ENCODE data around the gene ADGRF5. TPM values are rescaled to one million over a fixed set of nuclear protein-coding genes. Genes with fewer than 3 reads are reported as not detected.

The ADGRF5 gene
- total RNA-seq, 3 donors from 2014 or later (not counting 1 experiment from before 2014, with no cell fraction given), result not detected

- H3K4me1 ChIP-seq (ENCODE audit: control insufficient read depth, insufficient read depth, low read length), result no peaks in the 10 kb centered on the region
- no peaks in the 10 kb centered on the region for H3K36me3 Mint-ChIP-seq
- ATAC-seq (no peak), DNase-seq (no peak)
- intact Hi-C loops (cut with micrococcal nuclease), result no loop called here
- H3K27me3 Mint-ChIP-seq (ENCODE audit: low read depth in 2 of 2), result no peaks in the 10 kb centered on the region
- no peak overlapping the region for H3K4me3 Mint-ChIP-seq
- no peaks in the 10 kb centered on the region for H3K9me3 ChIP-seq (ENCODE audit: control insufficient read depth, insufficient read depth, low read length)
- H3K4me1 Mint-ChIP-seq, result no peaks in the 10 kb centered on the region
- no peak for TF ChIP-seq CTCF (IDR thresholded peaks at IDR 0.05)
- no peak overlapping the region for H3K4me3 ChIP-seq (ENCODE audit: low read length)
- no peaks in the 10 kb centered on the region for H3K36me3 ChIP-seq (ENCODE audit: control insufficient read depth, insufficient read depth, low read length)
- no peaks in the 10 kb centered on the region for H3K9me3 Mint-ChIP-seq
- no peak overlapping the region for H3K27ac Mint-ChIP-seq
- 74% methylated on average over 10 of the region's 12 CpGs for WGBS (ENCODE audit: insufficient coverage)
- H3K27ac ChIP-seq (ENCODE audit: low read length), result no peak overlapping the region
- no peaks in the 10 kb centered on the region for H3K27me3 ChIP-seq (ENCODE audit: control insufficient read depth, insufficient read depth, low read length)
Observed at GRCh38 chr6:46964716-46965519, 43.2 kb upstream of the ADGRF5 start.

- Histone ChIP-seq H3K9me3 (ENCODE audit: control insufficient read depth, insufficient read depth, low read length) (no peaks in the 10 kb centered on the region), H3K27ac (ENCODE audit: low read length) (no peak overlapping the region), H3K4me1 (ENCODE audit: control insufficient read depth, insufficient read depth, low read length) (no peaks in the 10 kb centered on the region), H3K4me3 (ENCODE audit: low read length) (no peak overlapping the region), H3K27me3 (ENCODE audit: control insufficient read depth, insufficient read depth, low read length) (no peaks in the 10 kb centered on the region), H3K36me3 (ENCODE audit: control insufficient read depth, insufficient read depth, low read length) (no peaks in the 10 kb centered on the region)
- no peaks in the 10 kb centered on the region for H3K4me1 Mint-ChIP-seq
- H3K9me3 Mint-ChIP-seq, result no peaks in the 10 kb centered on the region
- ATAC-seq, result no peak
- no peak overlapping the region for H3K4me3 Mint-ChIP-seq
- peaks cover 0 to 4% of the 10 kb centered on the region in 2 donors for H3K27me3 Mint-ChIP-seq (ENCODE audit: low read depth in 2 of 2)
- no peaks in the 10 kb centered on the region for H3K36me3 Mint-ChIP-seq
- no peak overlapping the region for H3K27ac Mint-ChIP-seq
- TF ChIP-seq CTCF (IDR thresholded peaks at IDR 0.05), result no peak
- intact Hi-C loops (cut with micrococcal nuclease), result no loop called here
- WGBS (ENCODE audit: insufficient coverage), result 42% methylated on average over 2 of the region's 5 CpGs
- no peak for DNase-seq
Observed at GRCh38 chr6:46963626-46964025, 41.9 kb upstream of the ADGRF5 start.

GRCh38 chr6:46963039-46963438, 41.3 kb upstream of the ADGRF5 start:
- H3K4me3 Mint-ChIP-seq, result no peak overlapping the region
- H3K4me1 Mint-ChIP-seq, result no peaks in the 10 kb centered on the region
- no peaks in the 10 kb centered on the region for H3K36me3 Mint-ChIP-seq
- ATAC-seq (no peak), DNase-seq (no peak)
- H3K9me3 Mint-ChIP-seq, result no peaks in the 10 kb centered on the region
- no peaks in the 10 kb centered on the region for H3K9me3 ChIP-seq (ENCODE audit: control insufficient read depth, insufficient read depth, low read length)
- no peaks in the 10 kb centered on the region for H3K36me3 ChIP-seq (ENCODE audit: control insufficient read depth, insufficient read depth, low read length)
- peaks cover 0 to 4% of the 10 kb centered on the region in 2 donors for H3K27me3 Mint-ChIP-seq (ENCODE audit: low read depth in 2 of 2)
- no peaks in the 10 kb centered on the region for H3K27me3 ChIP-seq (ENCODE audit: control insufficient read depth, insufficient read depth, low read length)
- TF ChIP-seq CTCF (IDR thresholded peaks at IDR 0.05), result no peak
- H3K4me1 ChIP-seq (ENCODE audit: control insufficient read depth, insufficient read depth, low read length), result no peaks in the 10 kb centered on the region
- H3K4me3 ChIP-seq (ENCODE audit: low read length), result no peak overlapping the region
- no peak overlapping the region for H3K27ac Mint-ChIP-seq
- H3K27ac ChIP-seq (ENCODE audit: low read length), result no peak overlapping the region
- intact Hi-C loops (cut with micrococcal nuclease), result no loop called here

- no peak overlapping the region for H3K27ac Mint-ChIP-seq
- H3K4me3 Mint-ChIP-seq, result no peak overlapping the region
- no peaks in the 10 kb centered on the region for H3K4me1 Mint-ChIP-seq
- intact Hi-C loops (cut with micrococcal nuclease), result no loop called here
- ATAC-seq (no peak), DNase-seq (no peak)
- no peaks in the 10 kb centered on the region for H3K9me3 Mint-ChIP-seq
- Histone ChIP-seq H3K4me1 (ENCODE audit: control insufficient read depth, insufficient read depth, low read length) (no peaks in the 10 kb centered on the region), H3K9me3 (ENCODE audit: control insufficient read depth, insufficient read depth, low read length) (no peaks in the 10 kb centered on the region), H3K27me3 (ENCODE audit: control insufficient read depth, insufficient read depth, low read length) (no peaks in the 10 kb centered on the region), H3K27ac (ENCODE audit: low read length) (no peak overlapping the region), H3K36me3 (ENCODE audit: control insufficient read depth, insufficient read depth, low read length) (no peaks in the 10 kb centered on the region), H3K4me3 (ENCODE audit: low read length) (no peak overlapping the region)
- H3K27me3 Mint-ChIP-seq (ENCODE audit: low read depth in 2 of 2), result peaks cover 3 to 4% of the 10 kb centered on the region in 2 donors
- H3K36me3 Mint-ChIP-seq, result no peaks in the 10 kb centered on the region
- WGBS (ENCODE audit: insufficient coverage), result 88% methylated on average over 3 of the region's 5 CpGs
- no peak for TF ChIP-seq CTCF (IDR thresholded peaks at IDR 0.05)
Observed at GRCh38 chr6:46961711-46962110, 40.0 kb upstream of the ADGRF5 start.

All from natural killer cell (primary cell).